ENCODE data around the gene FBXO3.
"Not testable (repeated sequence)": the region's sequence is repeated elsewhere in the genome, so short reads cannot be mapped to it uniquely, and the experiment has no call there.

FBXO3 gene

GRCh38 chr11:33772300-33772699, 2.0 kb downstream of the FBXO3 start:
- no peak for DNase-seq

GRCh38 chr11:33770236-33770635, 4.1 kb downstream of the FBXO3 start:
- DNase-seq: no peak

- no peak for DNase-seq
Observed at GRCh38 chr11:33769542-33769941, 4.8 kb downstream of the FBXO3 start.

GRCh38 chr11:33767624-33768023, 6.7 kb downstream of the FBXO3 start:
- DNase-seq: no peak

- DNase-seq: no peak
Observed at GRCh38 chr11:33766085-33766484, 8.2 kb downstream of the FBXO3 start.

GRCh38 chr11:33761471-33761870, 12.8 kb downstream of the FBXO3 start:
- DNase-seq: no peak

- DNase-seq: no peak
Observed at GRCh38 chr11:33753304-33753967, 20.9 kb downstream of the FBXO3 start.

- no peak for DNase-seq
Observed at GRCh38 chr11:33751878-33752277, 22.4 kb downstream of the FBXO3 start.

GRCh38 chr11:33747979-33748378, 26.3 kb downstream of the FBXO3 start:
- DNase-seq: no peak

- no peak for DNase-seq
Observed at GRCh38 chr11:33743291-33743690, 31.0 kb downstream of the FBXO3 start.

- DNase-seq: no peak
Observed at GRCh38 chr11:33742249-33742851, 32.0 kb downstream of the FBXO3 start.

GRCh38 chr11:33741806-33742205, 32.5 kb downstream of the FBXO3 start:
- DNase-seq: no peak

- DNase-seq: no peak
Observed at GRCh38 chr11:33737362-33737821, 36.9 kb downstream of the FBXO3 start.

GRCh38 chr11:33736148-33736812, 38.0 kb downstream of the FBXO3 start, which contains the start of gene CD59:
TSS of gene CD59 (minus strand) at chr11:33736423. CDS start at chr11:33722445, 13,978 bp downstream.
- peak; percentile 14 to 52 for DNase-seq

GRCh38 chr11:33735271-33736147, 38.8 kb downstream of the FBXO3 start:
- peak in 1 of 2 donors; percentile 14 for DNase-seq

- no peak for DNase-seq
Observed at GRCh38 chr11:33734441-33735270, 39.7 kb downstream of the FBXO3 start.

GRCh38 chr11:33733980-33734379, 40.3 kb downstream of the FBXO3 start:
- no peak for DNase-seq

- no peak for DNase-seq
Observed at GRCh38 chr11:33731723-33732531, 42.4 kb downstream of the FBXO3 start.

- no peak for DNase-seq
Observed at GRCh38 chr11:33730716-33731115, 43.6 kb downstream of the FBXO3 start.

GRCh38 chr11:33729072-33729664, 45.2 kb downstream of the FBXO3 start:
- DNase-seq: not testable (repeated sequence)

GRCh38 chr11:33727539-33727938, 46.8 kb downstream of the FBXO3 start:
- not testable (repeated sequence) for DNase-seq
